ENCODE results near the gene RFC3. TPM values are rescaled to one million over a fixed set of nuclear protein-coding genes. Genes with fewer than 3 reads are reported as not detected.

RFC3 gene
- total RNA-seq, 1 experiment from 2014 or later = 59.2 TPM

DNA sequence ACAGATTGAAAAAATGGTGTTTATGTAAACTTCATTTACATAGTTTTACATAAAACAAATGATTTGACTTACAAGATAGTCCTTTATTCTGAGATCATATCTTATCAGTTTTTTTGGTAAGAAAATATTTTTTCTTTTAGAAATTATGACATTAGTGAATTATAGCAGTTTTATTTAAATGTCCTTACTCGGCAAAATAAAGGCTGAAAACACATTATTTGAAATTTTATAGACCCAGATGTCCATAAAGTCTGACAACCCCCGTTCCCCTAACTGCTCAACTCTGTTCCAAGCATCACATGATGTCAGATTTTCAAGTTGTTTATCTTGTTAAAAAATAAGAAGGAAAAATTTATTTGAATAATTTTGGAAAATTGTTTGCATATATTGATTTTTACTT is 46.7 kb upstream of the RFC3 start:
- no peaks in the 10 kb centered on the region for H3K79me1 ChIP-seq (ENCODE audit: insufficient read depth, low read depth, low read length, poor library complexity, severe bottlenecking)
- no peaks in the 10 kb centered on the region for H3K27me3 ChIP-seq (ENCODE audit: insufficient read depth, low read length)
- no peak overlapping the region for H2BK5ac ChIP-seq (ENCODE audit: insufficient read length, low read length)
- H2AK5ac ChIP-seq (ENCODE audit: insufficient read length, low read length) = no peak overlapping the region
- TF ChIP-seq, protein P1, sequence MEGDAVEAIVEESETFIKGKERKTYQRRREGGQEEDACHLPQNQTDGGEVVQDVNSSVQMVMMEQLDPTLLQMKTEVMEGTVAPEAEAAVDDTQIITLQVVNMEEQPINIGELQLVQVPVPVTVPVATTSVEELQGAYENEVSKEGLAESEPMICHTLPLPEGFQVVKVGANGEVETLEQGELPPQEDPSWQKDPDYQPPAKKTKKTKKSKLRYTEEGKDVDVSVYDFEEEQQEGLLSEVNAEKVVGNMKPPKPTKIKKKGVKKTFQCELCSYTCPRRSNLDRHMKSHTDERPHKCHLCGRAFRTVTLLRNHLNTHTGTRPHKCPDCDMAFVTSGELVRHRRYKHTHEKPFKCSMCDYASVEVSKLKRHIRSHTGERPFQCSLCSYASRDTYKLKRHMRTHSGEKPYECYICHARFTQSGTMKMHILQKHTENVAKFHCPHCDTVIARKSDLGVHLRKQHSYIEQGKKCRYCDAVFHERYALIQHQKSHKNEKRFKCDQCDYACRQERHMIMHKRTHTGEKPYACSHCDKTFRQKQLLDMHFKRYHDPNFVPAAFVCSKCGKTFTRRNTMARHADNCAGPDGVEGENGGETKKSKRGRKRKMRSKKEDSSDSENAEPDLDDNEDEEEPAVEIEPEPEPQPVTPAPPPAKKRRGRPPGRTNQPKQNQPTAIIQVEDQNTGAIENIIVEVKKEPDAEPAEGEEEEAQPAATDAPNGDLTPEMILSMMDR (conservative IDR thresholded peaks at IDR 0.05) = no peak
- H3K56ac ChIP-seq (ENCODE audit: insufficient read length, low read depth, low read length) = no peak overlapping the region
- H3K4me1 ChIP-seq (ENCODE audit: insufficient read depth, low read length) = no peaks in the 10 kb centered on the region
- H3K14ac ChIP-seq (ENCODE audit: insufficient read depth, low read length) = no peak overlapping the region
- no peak overlapping the region for H4K91ac ChIP-seq (ENCODE audit: insufficient read length, low read depth, low read length)
- no peak overlapping the region for H3K4me3 Mint-ChIP-seq
- no peak overlapping the region for H2BK20ac ChIP-seq (ENCODE audit: low read depth, low read length, poor library complexity, severe bottlenecking)
- H2BK12ac ChIP-seq (ENCODE audit: insufficient read length, low read depth, low read length) = no peak overlapping the region
- H3T11ph ChIP-seq (ENCODE audit: low read length) = no peak overlapping the region
- H4K20me1 ChIP-seq (ENCODE audit: control insufficient read depth, insufficient read depth, insufficient read length) = no peaks in the 10 kb centered on the region
- H3K4me1 Mint-ChIP-seq = peaks cover 14 to 15% of the 10 kb centered on the region in 2 experiments
- no peak overlapping the region for H3K4me2 ChIP-seq (ENCODE audit: insufficient read depth, insufficient read length, low read length)
- H3K27me3 Mint-ChIP-seq (ENCODE audit: low read depth) = no peaks in the 10 kb centered on the region; the same call in 1 of the 2 replicates
- H3K9ac ChIP-seq (ENCODE audit: extremely low read depth, insufficient read length, low read length) = no peak overlapping the region
- no peak overlapping the region for H4K8ac ChIP-seq (replicated peaks; ENCODE audit: insufficient read length, low read depth, low read length)
- no peak for DNase-seq
- no peaks in the 10 kb centered on the region for H3K23me2 ChIP-seq (ENCODE audit: insufficient read length, low read depth, low read length, poor library complexity, severe bottlenecking)
- peaks cover 0 to 2% of the 10 kb centered on the region in 2 experiments; a peak in 2 of 5 replicates for H3K9me3 Mint-ChIP-seq
- no CpG with 5 or more reads among the region's 2 CpGs for WGBS (ENCODE audit: extremely low coverage, insufficient read length, low lambda C conversion rate)
- no peak overlapping the region for H3K27ac ChIP-seq (ENCODE audit: insufficient read length, low read depth, low read length)
- H3K79me2 ChIP-seq (ENCODE audit: insufficient read depth, low read length) = no peaks in the 10 kb centered on the region
- H3K36me3 Mint-ChIP-seq (ENCODE audit: insufficient read depth in 1 of 3, low read depth in 3 of 3) = peaks cover 0 to 5% (median 2%) of the 10 kb centered on the region in 3 experiments; a peak in 2 of 7 replicates
- H2BK120ac ChIP-seq (ENCODE audit: low read depth, low read length, poor library complexity, severe bottlenecking) = no peak overlapping the region
- no peak overlapping the region for H3K18ac ChIP-seq (ENCODE audit: insufficient read length, low read depth, low read length)
- H3K9me3 ChIP-seq (ENCODE audit: control insufficient read depth, low read depth, low read length) = no peaks in the 10 kb centered on the region
- no peak overlapping the region for H2AFZ ChIP-seq (ENCODE audit: low read length)
- H2BK15ac ChIP-seq (ENCODE audit: low read depth, low read length) = no peak overlapping the region
- H4K5ac ChIP-seq (ENCODE audit: insufficient read length, low read depth, low read length) = no peak overlapping the region
- H3K27ac Mint-ChIP-seq = no peak overlapping the region
- H3K23ac ChIP-seq (ENCODE audit: insufficient read length, low read depth, low read length) = no peak overlapping the region
- H3K4ac ChIP-seq (ENCODE audit: low read depth, low read length) = no peak overlapping the region

Measured in H9 (cell line).